Transverse colon (tissue), 3 donors: ENCODE measurements around the gene SIRT2.

Experiments used
- CTCF ChIP-seq, 5 experiments: fragments of 200-600 bp in 3 of 5; fragments of 450-650 bp in 2 of 5; sonication (generic) in 3 of 5; IDR thresholded peaks; 1 replicate in 2 of 5; 2 replicates in 3 of 5; pipeline ENCODE4 v1.5.1; 2016 to 2017; ENCODE audit warnings: antibody characterized with exemption in 5 of 5, inconsistent platforms in 3 of 5, mild to moderate bottlenecking in 2 of 5, moderate library complexity in 1 of 5
- EP300 ChIP-seq: sonication (generic); formaldehyde crosslinking; IDR thresholded peaks from one replicate; pipeline ENCODE4 v1.6.1; 2017; ENCODE audit warnings: antibody characterized with exemption, low read depth
- POLR2A ChIP-seq: fragments of 450-650 bp; IDR thresholded peaks from one replicate; pipeline ENCODE4 v1.6.1; 2016; ENCODE audit warnings: antibody characterized with exemption, mild to moderate bottlenecking, moderate library complexity

- TF ChIP-seq CTCF (IDR thresholded peaks at IDR 0.05) (no peak), POLR2A (no peak), EP300 (no peak)
These were observed 30.1 kb downstream of the SIRT2 start for GRCh38 chr19:38869160-38869835.
